ENCODE results near the gene AVEN.
"Not testable (repeated sequence)": the region's sequence is repeated elsewhere in the genome, so short reads cannot be mapped to it uniquely, and the experiment has no call there.

The AVEN gene

GRCh38 chr15:34043391-34043790 is 4.4 kb upstream of the AVEN start:
- DNase-seq (ENCODE audit: low read depth in 2 of 2) = no peak

- DNase-seq (ENCODE audit: low read depth in 2 of 2) = no peak
Measured at GRCh38 chr15:34039790-34040113, 748 bp upstream of the AVEN start.

- peak; percentile 59 to 68 for DNase-seq (ENCODE audit: low read depth in 2 of 2)
Measured at GRCh38 chr15:34038023-34038870, 757 bp downstream of the AVEN start.

GRCh38 chr15:34031987-34032760 is 6.8 kb downstream of the AVEN start:
- DNase-seq (ENCODE audit: low read depth in 2 of 2) = no peak

- DNase-seq (ENCODE audit: low read depth in 2 of 2) = no peak
Measured at GRCh38 chr15:34027606-34028005, 11.4 kb downstream of the AVEN start.

GRCh38 chr15:34025252-34025651 is 13.8 kb downstream of the AVEN start:
- DNase-seq (ENCODE audit: low read depth in 2 of 2) = no peak

GRCh38 chr15:34023907-34024306 is 15.1 kb downstream of the AVEN start:
- DNase-seq (ENCODE audit: low read depth in 2 of 2) = no peak

GRCh38 chr15:34019369-34019990 is 19.5 kb downstream of the AVEN start:
- DNase-seq (ENCODE audit: low read depth in 2 of 2) = no peak

GRCh38 chr15:34018738-34019137 is 20.3 kb downstream of the AVEN start:
- not testable (repeated sequence) for DNase-seq (ENCODE audit: low read depth in 2 of 2)

- peak; percentile 23 to 41 for DNase-seq (ENCODE audit: low read depth in 2 of 2)
Measured at GRCh38 chr15:34018021-34018645, 20.9 kb downstream of the AVEN start.

GRCh38 chr15:34014556-34014955 is 24.4 kb downstream of the AVEN start:
- DNase-seq (ENCODE audit: low read depth in 2 of 2) = no peak

- no peak for DNase-seq (ENCODE audit: low read depth in 2 of 2)
Measured at GRCh38 chr15:34013746-34014145, 25.3 kb downstream of the AVEN start.

- DNase-seq (ENCODE audit: low read depth in 2 of 2) = no peak
Measured at GRCh38 chr15:34012461-34013028, 26.5 kb downstream of the AVEN start.

GRCh38 chr15:34011481-34011880 is 27.5 kb downstream of the AVEN start:
- no peak for DNase-seq (ENCODE audit: low read depth in 2 of 2)

- no peak for DNase-seq (ENCODE audit: low read depth in 2 of 2)
Measured at GRCh38 chr15:34010921-34011320, 28.1 kb downstream of the AVEN start.

- DNase-seq (ENCODE audit: low read depth in 2 of 2) = no peak
Measured at GRCh38 chr15:34009656-34010055, 29.3 kb downstream of the AVEN start.

GRCh38 chr15:34006381-34006780 is 32.6 kb downstream of the AVEN start:
- no peak for DNase-seq (ENCODE audit: low read depth in 2 of 2)

GRCh38 chr15:34001536-34001935 is 37.5 kb downstream of the AVEN start:
- DNase-seq (ENCODE audit: low read depth in 2 of 2) = no peak

GRCh38 chr15:33995666-33996065 is 43.3 kb downstream of the AVEN start:
- not testable (repeated sequence) for DNase-seq (ENCODE audit: low read depth in 2 of 2)

GRCh38 chr15:33994005-33994615 is 44.9 kb downstream of the AVEN start:
- no peak for DNase-seq (ENCODE audit: low read depth in 2 of 2)

GRCh38 chr15:33988384-33988783 is 50.6 kb downstream of the AVEN start:
- DNase-seq (ENCODE audit: low read depth in 2 of 2) = no peak

All from stimulated activated CD8-positive, alpha-beta memory T cell treated with anti-CD3 and anti-CD28 coated beads, Interleukin-15, amount 100 ng/mL, for 48 hours (primary cell).